ENCODE results near the gene ADAMTSL3.

DNA sequence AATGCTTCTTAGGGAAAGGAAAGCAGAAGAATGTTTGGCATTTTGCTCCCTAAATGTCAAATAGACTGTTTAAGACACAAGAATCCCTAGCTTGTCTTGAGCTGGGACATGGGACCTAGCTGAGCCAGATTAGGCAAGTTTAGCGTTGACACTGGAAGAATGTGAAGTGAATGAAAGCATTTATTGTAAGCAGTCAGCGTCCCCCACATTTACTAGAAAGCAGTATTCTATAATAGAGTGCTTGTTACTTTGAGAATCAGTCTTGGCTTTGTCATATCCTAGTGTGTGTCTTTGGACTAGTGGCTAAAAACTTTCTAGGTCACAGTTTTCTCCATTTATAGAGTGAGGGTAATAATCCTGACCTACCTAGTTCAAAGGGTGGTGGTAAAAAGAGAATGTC, 161.6 kb downstream of the ADAMTSL3 start:
- TF ChIP-seq CEBPB (IDR thresholded peaks at IDR 0.05; ENCODE audit: low read depth) (no peak), POLR2AphosphoS5 (IDR thresholded peaks at IDR 0.05; ENCODE audit: low read depth, low read length) (no peak), SP1 (IDR thresholded peaks at IDR 0.05; ENCODE audit: low read depth) (no peak), ZNF274 (IDR thresholded peaks at IDR 0.05; ENCODE audit: low read depth, low read length) (no peak), POLR2A (IDR thresholded peaks at IDR 0.05; ENCODE audit: borderline replicate concordance, extremely low read depth, insufficient read depth, insufficient read length) (no peak), EZH2 (IDR thresholded peaks at IDR 0.05) (no peak)
- TF ChIP-seq, protein P1, sequence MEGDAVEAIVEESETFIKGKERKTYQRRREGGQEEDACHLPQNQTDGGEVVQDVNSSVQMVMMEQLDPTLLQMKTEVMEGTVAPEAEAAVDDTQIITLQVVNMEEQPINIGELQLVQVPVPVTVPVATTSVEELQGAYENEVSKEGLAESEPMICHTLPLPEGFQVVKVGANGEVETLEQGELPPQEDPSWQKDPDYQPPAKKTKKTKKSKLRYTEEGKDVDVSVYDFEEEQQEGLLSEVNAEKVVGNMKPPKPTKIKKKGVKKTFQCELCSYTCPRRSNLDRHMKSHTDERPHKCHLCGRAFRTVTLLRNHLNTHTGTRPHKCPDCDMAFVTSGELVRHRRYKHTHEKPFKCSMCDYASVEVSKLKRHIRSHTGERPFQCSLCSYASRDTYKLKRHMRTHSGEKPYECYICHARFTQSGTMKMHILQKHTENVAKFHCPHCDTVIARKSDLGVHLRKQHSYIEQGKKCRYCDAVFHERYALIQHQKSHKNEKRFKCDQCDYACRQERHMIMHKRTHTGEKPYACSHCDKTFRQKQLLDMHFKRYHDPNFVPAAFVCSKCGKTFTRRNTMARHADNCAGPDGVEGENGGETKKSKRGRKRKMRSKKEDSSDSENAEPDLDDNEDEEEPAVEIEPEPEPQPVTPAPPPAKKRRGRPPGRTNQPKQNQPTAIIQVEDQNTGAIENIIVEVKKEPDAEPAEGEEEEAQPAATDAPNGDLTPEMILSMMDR (IDR thresholded peaks at IDR 0.05 in 2 of 3, conservative IDR thresholded peaks at IDR 0.05 in 1 of 3; ENCODE audit: borderline replicate concordance in 1 of 3, insufficient read depth in 1 of 3, low read depth in 2 of 3, low read length in 2 of 3) = no peak
- TF ChIP-seq, protein P2, sequence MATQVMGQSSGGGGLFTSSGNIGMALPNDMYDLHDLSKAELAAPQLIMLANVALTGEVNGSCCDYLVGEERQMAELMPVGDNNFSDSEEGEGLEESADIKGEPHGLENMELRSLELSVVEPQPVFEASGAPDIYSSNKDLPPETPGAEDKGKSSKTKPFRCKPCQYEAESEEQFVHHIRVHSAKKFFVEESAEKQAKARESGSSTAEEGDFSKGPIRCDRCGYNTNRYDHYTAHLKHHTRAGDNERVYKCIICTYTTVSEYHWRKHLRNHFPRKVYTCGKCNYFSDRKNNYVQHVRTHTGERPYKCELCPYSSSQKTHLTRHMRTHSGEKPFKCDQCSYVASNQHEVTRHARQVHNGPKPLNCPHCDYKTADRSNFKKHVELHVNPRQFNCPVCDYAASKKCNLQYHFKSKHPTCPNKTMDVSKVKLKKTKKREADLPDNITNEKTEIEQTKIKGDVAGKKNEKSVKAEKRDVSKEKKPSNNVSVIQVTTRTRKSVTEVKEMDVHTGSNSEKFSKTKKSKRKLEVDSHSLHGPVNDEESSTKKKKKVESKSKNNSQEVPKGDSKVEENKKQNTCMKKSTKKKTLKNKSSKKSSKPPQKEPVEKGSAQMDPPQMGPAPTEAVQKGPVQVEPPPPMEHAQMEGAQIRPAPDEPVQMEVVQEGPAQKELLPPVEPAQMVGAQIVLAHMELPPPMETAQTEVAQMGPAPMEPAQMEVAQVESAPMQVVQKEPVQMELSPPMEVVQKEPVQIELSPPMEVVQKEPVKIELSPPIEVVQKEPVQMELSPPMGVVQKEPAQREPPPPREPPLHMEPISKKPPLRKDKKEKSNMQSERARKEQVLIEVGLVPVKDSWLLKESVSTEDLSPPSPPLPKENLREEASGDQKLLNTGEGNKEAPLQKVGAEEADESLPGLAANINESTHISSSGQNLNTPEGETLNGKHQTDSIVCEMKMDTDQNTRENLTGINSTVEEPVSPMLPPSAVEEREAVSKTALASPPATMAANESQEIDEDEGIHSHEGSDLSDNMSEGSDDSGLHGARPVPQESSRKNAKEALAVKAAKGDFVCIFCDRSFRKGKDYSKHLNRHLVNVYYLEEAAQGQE (IDR thresholded peaks at IDR 0.05; ENCODE audit: low read depth) = no peak
- TF ChIP-seq, protein P3, sequence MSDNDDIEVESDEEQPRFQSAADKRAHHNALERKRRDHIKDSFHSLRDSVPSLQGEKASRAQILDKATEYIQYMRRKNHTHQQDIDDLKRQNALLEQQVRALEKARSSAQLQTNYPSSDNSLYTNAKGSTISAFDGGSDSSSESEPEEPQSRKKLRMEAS (IDR thresholded peaks at IDR 0.05) = no peak
- TF ChIP-seq, protein P4, sequence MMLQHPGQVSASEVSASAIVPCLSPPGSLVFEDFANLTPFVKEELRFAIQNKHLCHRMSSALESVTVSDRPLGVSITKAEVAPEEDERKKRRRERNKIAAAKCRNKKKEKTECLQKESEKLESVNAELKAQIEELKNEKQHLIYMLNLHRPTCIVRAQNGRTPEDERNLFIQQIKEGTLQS (IDR thresholded peaks at IDR 0.05) = no peak

Data from HCT116 (cell line).